ENCODE results near the gene DDX20.

- no peak for TF ChIP-seq EZH2 (IDR thresholded peaks at IDR 0.05; ENCODE audit: insufficient read depth, poor library complexity, severe bottlenecking)
- TF ChIP-seq EZH2phosphoT487 (IDR thresholded peaks at IDR 0.05; ENCODE audit: insufficient read depth, low read depth), result no peak
These were observed 12.0 kb upstream of the DDX20 start for GRCh38 chr1:111743679-111744101.
